Natural killer cell (primary cell): ENCODE data around the gene PITRM1. TPM values are rescaled to one million over a fixed set of nuclear protein-coding genes. Genes with fewer than 3 reads are reported as not detected.

Source experiments
- ATAC-seq, 3 donors: fragments of 150-1000 bp in 2 of 3; fragments of 200-7000 bp in 1 of 3; cut with Tn5 transposase; 1 replicate in 1 of 3; 2 replicates in 2 of 3; pipeline ENCODE4 v1.10.0; 2021; ENCODE audit warnings: mild to moderate bottlenecking in 2 of 3, moderate library complexity in 2 of 3
- DNase-seq, 2 donors: peaks; one replicate each; pipeline versions ENCODE4 v3.0.0 to v3.0.0-alpha.2; 2013 to 2021; ENCODE audit warnings: mixed read lengths in 1 of 2
- H3K27ac ChIP-seq: one replicate; pipeline ENCODE4 v1.5.1; 2013; ENCODE audit warnings: mild to moderate bottlenecking, low read length
- H3K27me3 ChIP-seq: one replicate; pipeline ENCODE4 v1.6.1; 2013; ENCODE audit warnings: low read length; ENCODE audit not compliant: control insufficient read depth, insufficient read depth
- H3K36me3 ChIP-seq: one replicate; pipeline ENCODE4 v1.6.1; 2013; ENCODE audit warnings: low read length; ENCODE audit not compliant: control insufficient read depth, insufficient read depth
- H3K4me1 ChIP-seq: one replicate; pipeline ENCODE4 v1.6.1; 2013; ENCODE audit warnings: low read length; ENCODE audit not compliant: control insufficient read depth, insufficient read depth
- H3K4me3 ChIP-seq: one replicate; pipeline ENCODE4 v1.5.1; 2013; ENCODE audit warnings: low read length
- H3K9me3 ChIP-seq: one replicate; pipeline ENCODE4 v1.6.1; 2013; ENCODE audit warnings: low read length; ENCODE audit not compliant: control insufficient read depth, insufficient read depth
- H3K27ac Mint-ChIP-seq, 2 donors: one replicate each; pipeline ENCODE4 v1.8.0; 2022; ENCODE audit warnings: mild to moderate bottlenecking in 2 of 2, mixed read lengths in 2 of 2, moderate library complexity in 1 of 2
- H3K27me3 Mint-ChIP-seq, 2 donors: one replicate each; pipeline ENCODE4 v1.8.0; 2022; ENCODE audit warnings: low read depth in 2 of 2, mixed read lengths in 2 of 2
- H3K36me3 Mint-ChIP-seq: one replicate; pipeline ENCODE4 v1.8.0; 2022; ENCODE audit warnings: mixed read lengths
- H3K4me1 Mint-ChIP-seq, 2 donors: one replicate each; pipeline ENCODE4 v1.8.0; 2022; ENCODE audit warnings: mixed read lengths in 2 of 2
- H3K4me3 Mint-ChIP-seq: one replicate; pipeline ENCODE4 v1.8.0; 2022; ENCODE audit warnings: mild to moderate bottlenecking, moderate library complexity, mixed read lengths
- H3K9me3 Mint-ChIP-seq, 2 donors: one replicate each; pipeline ENCODE4 v1.8.0; 2022; ENCODE audit warnings: mixed read lengths in 2 of 2
- WGBS: methylation state at CpG from one replicate; pipeline ENCODE4 v1.1.7; 2013; ENCODE audit warnings: missing lambda C conversion rate; ENCODE audit not compliant: insufficient coverage; 5-methylcytosine and 5-hydroxymethylcytosine counted together
- intact Hi-C: fragments of 100-400 bp; cut with micrococcal nuclease; formaldehyde crosslinking; loops from one replicate; pipeline ENCODE4 v1.14.2; 2022
- total RNA-seq, 4 donors: library from RNA; stranded (reverse); fragments of 120-200 nt in 1 of 4; gene quantifications; one replicate each; pipeline versions ENCODE4 v1.2.3 to v1.2.4, GENCODE V29; 2013 to 2022
- TF ChIP-seq, protein P1 (sequence below): fragments of 200-600 bp; IDR thresholded peaks from one replicate; pipeline ENCODE4 v1.8.0; 2022; ENCODE audit warnings: antibody characterized with exemption

The PITRM1 gene
- total RNA-seq, 3 donors from 2014 or later (not counting 1 experiment from before 2014, with no cell fraction given) = 67.1 to 89.0 (median 70.6) TPM

DNA sequence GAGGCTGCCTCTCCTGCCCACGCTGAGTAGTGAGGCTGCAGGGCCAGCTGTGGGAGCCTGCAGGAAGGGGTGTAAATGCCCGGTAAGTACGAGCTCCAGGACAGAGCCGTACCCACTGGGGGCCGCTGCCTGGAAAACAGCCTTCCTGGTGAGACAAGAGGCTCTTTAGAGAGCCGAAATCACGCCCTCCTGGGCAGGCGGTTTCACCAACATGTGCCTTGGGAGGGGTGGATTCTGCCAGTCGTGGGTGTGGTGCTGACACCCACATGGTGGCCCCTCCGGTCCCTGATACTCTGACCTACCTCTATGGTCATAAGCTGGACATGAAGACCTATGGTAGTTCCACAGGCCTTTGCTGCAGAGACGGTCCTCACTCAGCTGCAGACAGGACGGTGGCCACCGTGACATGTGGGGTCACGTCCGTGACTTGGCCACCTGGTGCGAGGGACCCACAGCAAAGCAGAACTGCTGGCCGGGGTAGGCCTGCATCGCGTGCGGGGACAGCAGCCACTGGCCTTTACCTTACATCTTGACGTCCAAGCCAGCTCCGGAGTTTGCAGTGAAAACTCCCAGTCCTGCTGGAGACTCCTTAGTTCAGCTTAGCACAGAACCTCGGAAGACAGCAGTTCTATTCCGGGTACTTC, 46.9 kb downstream of the PITRM1 start:
- no peak overlapping the region for H3K27ac Mint-ChIP-seq
- H3K36me3 Mint-ChIP-seq = no peaks in the 10 kb centered on the region
- Histone ChIP-seq H3K4me1 (no peaks in the 10 kb centered on the region), H3K4me3 (no peak overlapping the region), H3K27me3 (no peaks in the 10 kb centered on the region), H3K36me3 (peaks cover 27% of the 10 kb centered on the region), H3K27ac (no peak overlapping the region), H3K9me3 (no peaks in the 10 kb centered on the region)
- 92% methylated on average over 24 of the region's 24 CpGs for WGBS
- intact Hi-C loops = no loop called here
- TF ChIP-seq, protein P1, sequence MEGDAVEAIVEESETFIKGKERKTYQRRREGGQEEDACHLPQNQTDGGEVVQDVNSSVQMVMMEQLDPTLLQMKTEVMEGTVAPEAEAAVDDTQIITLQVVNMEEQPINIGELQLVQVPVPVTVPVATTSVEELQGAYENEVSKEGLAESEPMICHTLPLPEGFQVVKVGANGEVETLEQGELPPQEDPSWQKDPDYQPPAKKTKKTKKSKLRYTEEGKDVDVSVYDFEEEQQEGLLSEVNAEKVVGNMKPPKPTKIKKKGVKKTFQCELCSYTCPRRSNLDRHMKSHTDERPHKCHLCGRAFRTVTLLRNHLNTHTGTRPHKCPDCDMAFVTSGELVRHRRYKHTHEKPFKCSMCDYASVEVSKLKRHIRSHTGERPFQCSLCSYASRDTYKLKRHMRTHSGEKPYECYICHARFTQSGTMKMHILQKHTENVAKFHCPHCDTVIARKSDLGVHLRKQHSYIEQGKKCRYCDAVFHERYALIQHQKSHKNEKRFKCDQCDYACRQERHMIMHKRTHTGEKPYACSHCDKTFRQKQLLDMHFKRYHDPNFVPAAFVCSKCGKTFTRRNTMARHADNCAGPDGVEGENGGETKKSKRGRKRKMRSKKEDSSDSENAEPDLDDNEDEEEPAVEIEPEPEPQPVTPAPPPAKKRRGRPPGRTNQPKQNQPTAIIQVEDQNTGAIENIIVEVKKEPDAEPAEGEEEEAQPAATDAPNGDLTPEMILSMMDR = no peak
- H3K9me3 Mint-ChIP-seq = no peaks in the 10 kb centered on the region
- DNase-seq (no peak), ATAC-seq (no peak)
- no peak overlapping the region for H3K4me3 Mint-ChIP-seq
- no peaks in the 10 kb centered on the region for H3K4me1 Mint-ChIP-seq
- H3K27me3 Mint-ChIP-seq = no peaks in the 10 kb centered on the region

DNA sequence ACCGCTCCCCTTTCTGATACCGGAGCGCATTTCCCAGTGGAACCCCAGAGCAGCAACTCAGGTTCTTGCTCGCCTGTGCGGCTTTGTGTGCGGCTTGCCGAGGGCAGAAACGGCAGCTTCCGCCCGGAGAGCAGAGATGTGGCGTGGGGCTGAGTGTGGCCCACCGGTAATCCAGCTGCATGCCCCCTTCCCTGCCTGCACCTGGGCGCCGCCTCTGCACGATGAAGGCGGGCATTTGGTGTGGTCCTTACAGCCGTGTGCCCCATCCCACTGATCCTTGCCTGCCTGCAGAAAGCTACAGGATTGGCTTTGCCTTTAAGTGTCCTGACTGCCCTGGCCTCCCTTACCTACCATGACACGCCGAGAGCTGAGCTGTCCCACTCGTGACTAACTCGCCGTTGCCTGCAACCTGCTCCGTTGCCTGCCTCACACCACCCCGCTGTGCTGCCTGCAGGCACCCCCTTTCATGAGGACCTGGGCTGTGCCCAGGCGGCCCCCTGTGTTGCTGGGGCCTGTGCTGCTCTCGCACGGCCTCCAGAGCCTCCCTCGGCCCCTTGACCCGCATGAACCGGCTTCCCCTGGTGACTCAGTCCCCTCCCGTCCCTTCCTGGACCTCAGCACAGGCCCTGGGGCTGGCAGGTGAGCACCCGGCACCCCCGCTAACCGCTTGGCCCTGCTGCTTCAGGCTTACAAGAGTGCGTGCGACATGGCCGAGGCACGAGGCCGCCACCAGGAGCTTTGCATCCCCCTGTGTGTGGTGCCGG, 48.0 kb downstream of the PITRM1 start:
- H3K4me1 ChIP-seq = no peaks in the 10 kb centered on the region
- H3K27ac ChIP-seq = no peak overlapping the region
- Mint-ChIP-seq H3K27me3 (no peaks in the 10 kb centered on the region), H3K36me3 (no peaks in the 10 kb centered on the region), H3K27ac (no peak overlapping the region), H3K4me3 (no peak overlapping the region), H3K4me1 (no peaks in the 10 kb centered on the region), H3K9me3 (no peaks in the 10 kb centered on the region)
- 97% methylated on average over 40 of the region's 40 CpGs for WGBS
- H3K4me3 ChIP-seq = no peak overlapping the region
- DNase-seq (no peak), ATAC-seq (no peak)
- no peaks in the 10 kb centered on the region for H3K27me3 ChIP-seq
- intact Hi-C loops = no loop called here
- H3K9me3 ChIP-seq = no peaks in the 10 kb centered on the region
- TF ChIP-seq, protein P1 = no peak
- peaks cover 23% of the 10 kb centered on the region for H3K36me3 ChIP-seq

DNA sequence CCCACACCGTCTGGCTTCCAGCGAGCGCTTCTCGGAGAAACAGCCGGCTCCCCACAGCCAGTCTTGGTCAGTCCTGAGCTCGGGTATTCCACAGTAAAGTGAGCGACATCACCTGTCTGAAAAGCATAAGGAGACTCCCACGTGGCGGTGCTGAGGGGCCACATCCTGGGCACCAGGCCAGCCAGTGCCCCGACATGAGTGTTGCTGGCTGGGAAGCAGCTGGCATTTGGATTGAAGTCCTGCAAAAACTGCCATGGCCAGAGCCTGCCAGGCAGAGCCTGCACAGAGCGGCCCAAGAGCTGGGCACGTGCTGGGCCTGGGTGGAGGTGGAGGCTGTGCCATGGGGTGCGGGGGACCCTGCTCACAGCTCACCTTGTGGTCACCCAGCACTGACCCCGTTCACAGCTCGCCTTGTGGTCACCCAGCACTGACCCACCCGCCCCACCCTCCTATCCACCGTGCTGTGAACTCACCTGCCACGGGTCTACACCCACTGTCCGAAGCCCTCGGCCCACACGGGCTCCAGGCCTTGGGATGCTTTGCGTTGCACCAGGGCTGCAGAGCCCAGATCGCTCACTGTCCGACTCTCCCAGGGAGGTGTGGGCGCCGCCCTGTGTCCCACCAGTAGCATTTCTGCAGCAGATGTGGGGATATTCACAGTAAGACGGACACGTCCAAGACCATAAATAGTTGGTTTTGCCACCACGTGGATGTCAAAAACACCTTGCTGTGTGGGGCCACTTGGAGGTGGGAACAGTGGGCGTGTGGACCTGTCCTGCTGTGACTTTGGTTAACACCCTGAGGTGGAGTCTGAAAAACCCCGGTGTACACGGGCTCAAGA, 48.8 kb downstream of the PITRM1 start:
- Histone ChIP-seq H3K27me3 (no peaks in the 10 kb centered on the region), H3K9me3 (no peaks in the 10 kb centered on the region), H3K36me3 (peaks cover 25% of the 10 kb centered on the region), H3K27ac (no peak overlapping the region), H3K4me3 (no peak overlapping the region), H3K4me1 (no peaks in the 10 kb centered on the region)
- no peak for DNase-seq
- TF ChIP-seq, protein P1 = no peak
- Mint-ChIP-seq H3K4me1 (no peaks in the 10 kb centered on the region), H3K27ac (no peak overlapping the region), H3K36me3 (no peaks in the 10 kb centered on the region), H3K9me3 (no peaks in the 10 kb centered on the region), H3K27me3 (no peaks in the 10 kb centered on the region), H3K4me3 (no peak overlapping the region)
- no peak for ATAC-seq
- 85% methylated on average over 32 of the region's 32 CpGs for WGBS
- intact Hi-C loops = no loop called here
